Skeletal muscle tissue (tissue), 4 donors: ENCODE data around the gene LCE1F. TPM values are rescaled to one million over a fixed set of nuclear protein-coding genes. Genes with fewer than 3 reads are reported as not detected.

Experiments used
- H3K27ac ChIP-seq: one replicate; pipeline ENCODE4 v1.7.0; 2013; ENCODE audit warnings: mild to moderate bottlenecking, low read depth, low read length, inconsistent platforms
- H3K27me3 ChIP-seq, 3 donors: one replicate each; pipeline ENCODE4 v1.7.0; 2013; ENCODE audit warnings: low read length in 3 of 3; ENCODE audit not compliant: control insufficient read depth in 3 of 3, insufficient read depth in 3 of 3
- H3K36me3 ChIP-seq, 3 donors: one replicate each; pipeline ENCODE4 v1.7.0; 2013; ENCODE audit warnings: low read length in 3 of 3; ENCODE audit not compliant: control insufficient read depth in 3 of 3, insufficient read depth in 3 of 3
- H3K4me1 ChIP-seq, 3 donors: one replicate each; pipeline ENCODE4 v1.7.0; 2013; ENCODE audit warnings: low read length in 3 of 3, mild to moderate bottlenecking in 3 of 3; ENCODE audit not compliant: control insufficient read depth in 3 of 3, insufficient read depth in 3 of 3
- H3K4me3 ChIP-seq, 3 donors: one replicate each; pipeline ENCODE4 v1.7.0; 2013; ENCODE audit warnings: low read length in 3 of 3
- H3K9ac ChIP-seq, 3 donors: one replicate each; pipeline ENCODE4 v1.7.0; 2013; ENCODE audit warnings: low read length in 3 of 3, mild to moderate bottlenecking in 3 of 3, moderate library complexity in 2 of 3, low read depth in 1 of 3
- H3K9me3 ChIP-seq, 3 donors: one replicate each; pipeline ENCODE4 v1.7.0; 2013; ENCODE audit warnings: low read length in 3 of 3; ENCODE audit not compliant: control insufficient read depth in 3 of 3
- total RNA-seq: library from RNA; depleted of rRNA; stranded (reverse); fragments of >200 nt; gene quantifications from one replicate; pipeline ENCODE4 v1.2.3, GENCODE V29; 2014
- donor health status: Osteomylitis.

LCE1F gene
- total RNA-seq, 1 donor from 2014 or later, result not detected

GRCh38 chr1:152811050-152811449 is 36.1 kb downstream of the LCE1F start:
- Histone ChIP-seq H3K9ac (no peak overlapping the region), H3K27me3 (peaks cover 0 to 2% (median 0%) of the 10 kb centered on the region in 3 donors), H3K27ac (no peak overlapping the region), H3K9me3 (no peaks in the 10 kb centered on the region), H3K4me1 (no peaks in the 10 kb centered on the region), H3K36me3 (no peaks in the 10 kb centered on the region), H3K4me3 (no peak overlapping the region)

DNA sequence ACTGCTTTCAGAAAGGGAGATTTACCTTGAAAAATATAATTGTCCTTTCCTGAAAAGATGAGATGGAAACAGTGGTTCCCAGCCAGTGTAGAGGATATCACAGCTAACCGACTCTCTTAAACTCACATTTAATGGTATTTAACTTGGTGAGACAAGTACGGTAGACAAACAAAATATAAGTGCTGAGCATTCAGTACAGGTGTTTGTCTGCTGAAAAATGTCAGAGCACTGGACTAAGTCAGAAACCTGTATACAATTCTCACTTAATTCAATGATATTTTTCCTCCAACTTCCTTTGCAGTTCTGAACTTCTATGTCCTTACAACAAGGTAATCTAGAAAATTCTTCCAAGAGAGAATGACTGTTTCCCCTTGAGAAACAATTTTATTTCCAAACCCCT is 36.7 kb downstream of the LCE1F start, which contains the start of gene LCE1B:
LCE1B (plus strand) TSS at position 301 of the 400 bp plus-strand sequence. CDS start 476 bp downstream, outside the sequence.
- H3K9me3 ChIP-seq, result no peaks in the 10 kb centered on the region
- peaks cover 0 to 2% (median 0%) of the 10 kb centered on the region in 3 donors for H3K27me3 ChIP-seq
- no peak within 1 kb of the TSS for H3K4me3 ChIP-seq
- no peaks in the 10 kb centered on the region for H3K36me3 ChIP-seq
- no peaks in the 10 kb centered on the region for H3K4me1 ChIP-seq
- no peak within 1 kb of the TSS for H3K27ac ChIP-seq
- no peak within 1 kb of the TSS for H3K9ac ChIP-seq

GRCh38 chr1:152817309-152817708 is 42.4 kb downstream of the LCE1F start:
- no peaks in the 10 kb centered on the region for H3K4me1 ChIP-seq
- no peaks in the 10 kb centered on the region for H3K9me3 ChIP-seq
- no peaks in the 10 kb centered on the region for H3K27me3 ChIP-seq
- H3K4me3 ChIP-seq, result no peak overlapping the region
- no peaks in the 10 kb centered on the region for H3K36me3 ChIP-seq
- H3K9ac ChIP-seq, result no peak overlapping the region
- no peak overlapping the region for H3K27ac ChIP-seq

DNA sequence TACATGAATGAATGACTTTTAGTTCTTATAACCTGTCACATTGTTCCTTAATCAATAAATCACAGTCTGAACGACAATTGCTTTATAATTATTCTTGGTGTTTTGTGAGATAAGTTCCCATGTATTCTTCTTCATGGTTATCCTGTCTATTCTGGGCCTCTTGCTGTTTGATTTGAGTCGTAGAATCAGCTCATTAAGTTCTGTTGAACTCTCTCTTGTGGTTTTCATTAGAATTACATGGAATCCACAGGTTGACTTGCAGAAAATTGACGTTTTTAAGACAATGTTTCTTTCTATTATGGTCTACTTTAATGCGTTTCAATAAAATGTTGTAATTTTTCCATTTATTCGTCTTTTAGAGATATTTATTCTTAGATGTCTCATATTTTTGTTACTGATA is 48.4 kb downstream of the LCE1F start:
- H3K36me3 ChIP-seq, result no peaks in the 10 kb centered on the region

GRCh38 chr1:152824964-152825363 is 50.0 kb downstream of the LCE1F start:
- Histone ChIP-seq H3K9ac (no peak overlapping the region), H3K27me3 (peaks cover 0 to 3% (median 0%) of the 10 kb centered on the region in 3 donors), H3K4me1 (no peaks in the 10 kb centered on the region), H3K4me3 (no peak overlapping the region), H3K27ac (no peak overlapping the region), H3K9me3 (no peaks in the 10 kb centered on the region), H3K36me3 (no peaks in the 10 kb centered on the region)

More for the DNA sequence above, 48.4 kb downstream of the LCE1F start:
- Histone ChIP-seq H3K27me3 (peaks cover 0 to 3% (median 0%) of the 10 kb centered on the region in 3 donors), H3K9ac (no peak overlapping the region), H3K9me3 (no peaks in the 10 kb centered on the region), H3K4me1 (no peaks in the 10 kb centered on the region), H3K27ac (no peak overlapping the region), H3K4me3 (no peak overlapping the region)

Other genes with a start within 250 kb of the LCE1F start
- not detected for gene LCE3E, start 208.4 kb upstream of the LCE1F start, total RNA-seq
- gene LCE3D, start 194.6 kb upstream of the LCE1F start, total RNA-seq, result not detected
- not detected for gene LCE3C, start 174.9 kb upstream of the LCE1F start, total RNA-seq
- gene LCE3B, start 161.3 kb upstream of the LCE1F start, total RNA-seq, result not detected
- not detected for gene LCE3A, start 152.0 kb upstream of the LCE1F start, total RNA-seq
- not detected for gene LCE2D, start 111.8 kb upstream of the LCE1F start, total RNA-seq
- gene LCE2C, start 99.9 kb upstream of the LCE1F start, total RNA-seq, result not detected
- gene LCE2B, start 89.0 kb upstream of the LCE1F start, total RNA-seq, result not detected
- not detected for gene LCE2A, start 76.8 kb upstream of the LCE1F start, total RNA-seq
- not detected for gene LCE4A, start 67.0 kb upstream of the LCE1F start, total RNA-seq
- not detected for gene KPRP, start 17.1 kb upstream of the LCE1F start, total RNA-seq
- not detected for gene LCE1E, start 11.1 kb downstream of the LCE1F start, total RNA-seq
- gene LCE1D, start 21.6 kb downstream of the LCE1F start, total RNA-seq, result not detected
- not detected for gene LCE1C, start 31.5 kb downstream of the LCE1F start, total RNA-seq
- gene LCE1B, start 36.8 kb downstream of the LCE1F start, total RNA-seq, result not detected
- not detected for gene LCE1A, start 52.3 kb downstream of the LCE1F start, total RNA-seq
- gene LCE6A, start 67.7 kb downstream of the LCE1F start, total RNA-seq, result not detected
- not detected for gene LCE7A, start 84.9 kb downstream of the LCE1F start, total RNA-seq
- gene SMCP, start 103.2 kb downstream of the LCE1F start, total RNA-seq, result not detected
- not detected for gene IVL, start 133.4 kb downstream of the LCE1F start, total RNA-seq
- gene SPRR5, start 172.1 kb downstream of the LCE1F start, total RNA-seq, result not detected
- not detected for gene SPRR4, start 195.5 kb downstream of the LCE1F start, total RNA-seq
- not detected for gene SPRR1A, start 208.9 kb downstream of the LCE1F start, total RNA-seq
- not detected for gene SPRR3, start 226.6 kb downstream of the LCE1F start, total RNA-seq